Measurements from ENCODE around the gene SREBF1. TPM values are rescaled to one million over a fixed set of nuclear protein-coding genes. Genes with fewer than 3 reads are reported as not detected.
A peak's percentile ranks its signal among the peaks of the same experiment; 100 is the strongest.

SREBF1 gene
- total RNA-seq, 1 experiment from 2014 or later = 104 TPM

- peaks cover 34% of the 10 kb centered on the region for H3K4me1 Mint-ChIP-seq (ENCODE audit: low read depth, unreplicated experiment)
- peak; percentile 62 for DNase-seq
- no TSS peak for BruUV-seq (replicated peaks)
- TF ChIP-seq, protein P1, sequence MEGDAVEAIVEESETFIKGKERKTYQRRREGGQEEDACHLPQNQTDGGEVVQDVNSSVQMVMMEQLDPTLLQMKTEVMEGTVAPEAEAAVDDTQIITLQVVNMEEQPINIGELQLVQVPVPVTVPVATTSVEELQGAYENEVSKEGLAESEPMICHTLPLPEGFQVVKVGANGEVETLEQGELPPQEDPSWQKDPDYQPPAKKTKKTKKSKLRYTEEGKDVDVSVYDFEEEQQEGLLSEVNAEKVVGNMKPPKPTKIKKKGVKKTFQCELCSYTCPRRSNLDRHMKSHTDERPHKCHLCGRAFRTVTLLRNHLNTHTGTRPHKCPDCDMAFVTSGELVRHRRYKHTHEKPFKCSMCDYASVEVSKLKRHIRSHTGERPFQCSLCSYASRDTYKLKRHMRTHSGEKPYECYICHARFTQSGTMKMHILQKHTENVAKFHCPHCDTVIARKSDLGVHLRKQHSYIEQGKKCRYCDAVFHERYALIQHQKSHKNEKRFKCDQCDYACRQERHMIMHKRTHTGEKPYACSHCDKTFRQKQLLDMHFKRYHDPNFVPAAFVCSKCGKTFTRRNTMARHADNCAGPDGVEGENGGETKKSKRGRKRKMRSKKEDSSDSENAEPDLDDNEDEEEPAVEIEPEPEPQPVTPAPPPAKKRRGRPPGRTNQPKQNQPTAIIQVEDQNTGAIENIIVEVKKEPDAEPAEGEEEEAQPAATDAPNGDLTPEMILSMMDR (IDR thresholded peaks at IDR 0.05; ENCODE audit: unreplicated experiment) = no peak
- H3K9me3 Mint-ChIP-seq (ENCODE audit: low read depth, unreplicated experiment) = no peaks in the 10 kb centered on the region
- no peaks in the 10 kb centered on the region for H3K27me3 Mint-ChIP-seq (ENCODE audit: unreplicated experiment)
- CTCF ChIA-PET = interaction anchor here (1.0 to 1.6 kb wide), 3 partner anchors 22 to 107 kb away, joined by 3 read pairs; no protein-coding TSS in a partner anchor
- H3K4me3 Mint-ChIP-seq (ENCODE audit: low read depth, unreplicated experiment) = peak overlapping the region; percentile 86
- intact Hi-C loops (cut with micrococcal nuclease; ENCODE audit: unreplicated experiment) = loop anchor here (5.0 kb wide), 1 partner anchor 101 kb away; no protein-coding TSS in a partner anchor
- peak overlapping the region; percentile 95 for H3K27ac Mint-ChIP-seq (ENCODE audit: unreplicated experiment)
- H3K36me3 Mint-ChIP-seq (ENCODE audit: insufficient read depth, unreplicated experiment) = peaks cover 59% of the 10 kb centered on the region
Measured at GRCh38 chr17:17837966-17838962, 1.5 kb upstream of the SREBF1 start.

DNA sequence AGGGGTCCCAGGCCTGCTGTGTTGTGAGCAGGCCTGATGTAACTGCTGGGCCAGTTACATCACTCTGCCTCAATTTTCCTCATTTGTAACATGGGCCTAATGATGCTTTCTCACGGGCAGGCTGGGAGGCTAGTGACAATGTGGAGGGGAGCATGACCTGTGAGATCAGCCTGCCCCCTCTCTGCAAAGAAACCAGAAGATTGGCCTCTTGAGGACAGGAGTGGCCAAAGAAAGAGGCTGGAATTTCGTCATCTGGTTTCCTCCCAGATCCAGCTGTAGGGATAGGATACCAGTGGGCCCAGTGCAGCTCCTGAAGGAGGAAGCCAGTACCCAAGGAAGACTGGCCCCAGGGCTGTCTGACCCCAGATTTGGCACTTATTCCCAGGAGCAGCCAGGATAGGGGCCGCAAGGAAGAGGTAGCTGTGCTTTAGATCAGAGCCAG lies 615 bp upstream of the SREBF1 start:
- Mint-ChIP-seq H3K27ac (ENCODE audit: unreplicated experiment) (peak overlapping the region; percentile 95), H3K36me3 (ENCODE audit: insufficient read depth, unreplicated experiment) (peaks cover 61% of the 10 kb centered on the region), H3K4me1 (ENCODE audit: low read depth, unreplicated experiment) (peaks cover 37% of the 10 kb centered on the region), H3K27me3 (ENCODE audit: unreplicated experiment) (no peaks in the 10 kb centered on the region), H3K9me3 (ENCODE audit: low read depth, unreplicated experiment) (no peaks in the 10 kb centered on the region), H3K4me3 (ENCODE audit: low read depth, unreplicated experiment) (peak overlapping the region; percentile 86)
- BruUV-seq (replicated peaks) = TSS peak; percentile 69
- intact Hi-C loops (cut with micrococcal nuclease; ENCODE audit: unreplicated experiment) = loop anchor here (5.0 kb wide), 1 partner anchor 100 kb away; no protein-coding TSS in a partner anchor
- no peak for DNase-seq
- CTCF ChIA-PET = interaction anchor here (1.2 to 1.6 kb wide), 2 partner anchors 22 to 53 kb away, joined by 3 read pairs; no protein-coding TSS in a partner anchor
- TF ChIP-seq, protein P1 (IDR thresholded peaks at IDR 0.05; ENCODE audit: unreplicated experiment) = no peak

GRCh38 chr17:17836250-17836817 lies 452 bp downstream of the SREBF1 start:
- Mint-ChIP-seq H3K9me3 (ENCODE audit: low read depth, unreplicated experiment) (no peaks in the 10 kb centered on the region), H3K4me3 (ENCODE audit: low read depth, unreplicated experiment) (peak overlapping the region; percentile 86), H3K27me3 (ENCODE audit: unreplicated experiment) (no peaks in the 10 kb centered on the region), H3K36me3 (ENCODE audit: insufficient read depth, unreplicated experiment) (peaks cover 61% of the 10 kb centered on the region), H3K4me1 (ENCODE audit: low read depth, unreplicated experiment) (peaks cover 41% of the 10 kb centered on the region), H3K27ac (ENCODE audit: unreplicated experiment) (peak overlapping the region; percentile 95)
- intact Hi-C loops (cut with micrococcal nuclease; ENCODE audit: unreplicated experiment) = loop anchor here (5.0 kb wide), 1 partner anchor 99 kb away; no protein-coding TSS in a partner anchor
- no TSS peak for BruUV-seq (replicated peaks)
- CTCF ChIA-PET = interaction anchor here (0.5 to 1.4 kb wide), 2 partner anchors 24 to 136 kb away, joined by 3 to 4 read pairs; partner anchors contain the start of gene TOM1L2
- TF ChIP-seq, protein P1 (IDR thresholded peaks at IDR 0.05; ENCODE audit: unreplicated experiment) = no peak
- DNase-seq = peak; percentile 96
